Chondrocyte (in vitro differentiated cells): ENCODE measurements around the gene RXRA. TPM values are rescaled to one million over a fixed set of nuclear protein-coding genes. Genes with fewer than 3 reads are reported as not detected.
A peak's percentile ranks its signal among the peaks of the same experiment; 100 is the strongest.
"Not testable (repeated sequence)": the region's sequence is repeated elsewhere in the genome, so short reads cannot be mapped to it uniquely, and the experiment has no call there.

Source experiments
- DNase-seq: peaks from one replicate; pipeline ENCODE4 v3.0.0; 2021; ENCODE audit warnings: mixed read lengths, low spot score
- H3K27ac Mint-ChIP-seq: one replicate; pipeline ENCODE4 v1.8.0; 2021; ENCODE audit warnings: mild to moderate bottlenecking, moderate library complexity, mixed read lengths; ENCODE audit not compliant: unreplicated experiment
- H3K27me3 Mint-ChIP-seq: 2 replicates; pipeline ENCODE4 v1.8.0; 2021; ENCODE audit warnings: low read depth, mixed read lengths
- H3K36me3 Mint-ChIP-seq: 2 replicates; pipeline ENCODE4 v1.8.0; 2021; ENCODE audit warnings: low read depth, mixed read lengths
- H3K4me1 Mint-ChIP-seq: 2 replicates; pipeline ENCODE4 v1.8.0; 2021; ENCODE audit warnings: low read depth, mild to moderate bottlenecking, mixed read lengths
- H3K4me3 Mint-ChIP-seq: one replicate; pipeline ENCODE4 v1.8.0; 2021; ENCODE audit warnings: mild to moderate bottlenecking, moderate library complexity, mixed read lengths; ENCODE audit not compliant: unreplicated experiment
- H3K9me3 Mint-ChIP-seq: 2 replicates; pipeline ENCODE4 v1.8.0; 2021; ENCODE audit warnings: low read depth, mixed read lengths
- CTCF ChIP-seq: fragments of 200-600 bp; sonication (generic); IDR thresholded peaks from 2 replicates; pipeline ENCODE4 v1.5.0; 2021; ENCODE audit warnings: antibody characterized with exemption, mild to moderate bottlenecking, moderate library complexity
- total RNA-seq: library from RNA; stranded (reverse); gene quantifications from 3 replicates; pipeline ENCODE4 v1.2.1, GENCODE V29; 2021

Gene RXRA
- total RNA-seq, 1 donor from 2014 or later = 27.3 TPM

- Mint-ChIP-seq H3K27ac (no peak overlapping the region), H3K27me3 (no peaks in the 10 kb centered on the region)
- DNase-seq = peak; percentile 66
These were observed 19.3 kb upstream of the RXRA start for GRCh38 chr9:134306636-134307600.

GRCh38 chr9:134307674-134308638, 18.3 kb upstream of the RXRA start:
- Mint-ChIP-seq H3K27ac (no peak overlapping the region), H3K4me1 (no peaks in the 10 kb centered on the region), H3K36me3 (no peaks in the 10 kb centered on the region), H3K9me3 (peaks cover 11% of the 10 kb centered on the region), H3K4me3 (no peak overlapping the region), H3K27me3 (no peaks in the 10 kb centered on the region)
- DNase-seq = peak; percentile 52
- TF ChIP-seq CTCF = no peak

More at GRCh38 chr9:134306636-134307600, 19.3 kb upstream of the RXRA start:
- no peaks in the 10 kb centered on the region for H3K4me1 Mint-ChIP-seq
- H3K9me3 Mint-ChIP-seq = peaks cover 4% of the 10 kb centered on the region
- no peak for TF ChIP-seq CTCF
- H3K4me3 Mint-ChIP-seq = no peak overlapping the region
- no peaks in the 10 kb centered on the region for H3K36me3 Mint-ChIP-seq

- H3K27me3 Mint-ChIP-seq, H3K27ac Mint-ChIP-seq, H3K4me3 Mint-ChIP-seq, H3K4me1 Mint-ChIP-seq, H3K36me3 Mint-ChIP-seq: not testable (repeated sequence)
- peak; percentile 55 for DNase-seq
- peaks cover 18% of the 10 kb centered on the region for H3K9me3 Mint-ChIP-seq
These were observed 17.5 kb upstream of the RXRA start for GRCh38 chr9:134308639-134309220.

GRCh38 chr9:134313470-134313869, 12.8 kb upstream of the RXRA start:
- H3K4me1 Mint-ChIP-seq = peaks cover 15% of the 10 kb centered on the region
- peaks cover 18% of the 10 kb centered on the region for H3K9me3 Mint-ChIP-seq
- H3K36me3 Mint-ChIP-seq = peaks cover 4% of the 10 kb centered on the region
- H3K4me3 Mint-ChIP-seq = no peak overlapping the region
- H3K27me3 Mint-ChIP-seq = no peaks in the 10 kb centered on the region
- no peak overlapping the region for H3K27ac Mint-ChIP-seq
- DNase-seq = peak; percentile 35
- TF ChIP-seq CTCF = no peak

- H3K4me3 Mint-ChIP-seq = no peak overlapping the region
- H3K27me3 Mint-ChIP-seq = no peaks in the 10 kb centered on the region
- peaks cover 4% of the 10 kb centered on the region for H3K36me3 Mint-ChIP-seq
- H3K4me1 Mint-ChIP-seq = peaks cover 19% of the 10 kb centered on the region
- DNase-seq = peak; percentile 75
- peaks cover 18% of the 10 kb centered on the region for H3K9me3 Mint-ChIP-seq
- no peak overlapping the region for H3K27ac Mint-ChIP-seq
- TF ChIP-seq CTCF = no peak
These were observed 12.0 kb upstream of the RXRA start for GRCh38 chr9:134314039-134314949.
